ENCODE data around the gene CEBPG. TPM values are rescaled to one million over a fixed set of nuclear protein-coding genes. Genes with fewer than 3 reads are reported as not detected.

CEBPG gene
- total RNA-seq, 6 donors from 2014 or later: 11.5 to 44.7 (median 22.7) TPM

DNA sequence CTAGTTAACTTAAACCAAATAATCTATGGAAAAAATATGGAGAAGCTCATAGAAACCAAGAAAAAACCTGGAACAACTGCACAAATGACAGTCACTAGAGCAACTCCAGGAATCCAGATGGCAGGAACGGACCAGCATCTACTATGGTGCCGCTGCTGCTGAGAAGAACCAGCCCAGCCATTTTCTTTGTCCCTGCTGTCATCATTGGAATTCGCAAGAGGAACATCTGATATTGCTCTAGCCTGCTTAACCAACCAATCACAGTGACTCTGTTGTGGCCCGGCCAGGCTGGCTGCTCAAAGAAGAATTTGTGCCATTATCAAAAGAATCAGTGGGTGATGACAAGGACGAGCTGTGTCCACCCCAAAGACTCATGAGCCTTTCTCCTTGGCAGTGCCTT is 38.1 kb upstream of the CEBPG start:
- peaks cover 0 to 3% (median 0%) of the 10 kb centered on the region in 4 donors for H3K4me1 ChIP-seq
- TF ChIP-seq POLR2A (IDR thresholded peaks at IDR 0.05) (no peak), EP300 (IDR thresholded peaks at IDR 0.05) (no peak), POLR2AphosphoS5 (IDR thresholded peaks at IDR 0.05) (no peak), CTCF (IDR thresholded peaks at IDR 0.05) (no peak)
- DNase-seq: no peak
- WGBS, 2 donors: 81 to 85% methylated on average over 5 of the region's 5 CpGs
- H3K36me3 ChIP-seq: no peaks in the 10 kb centered on the region
- no peak for ATAC-seq (ENCODE audit: low FRiP score in 2 of 2)
- no peak overlapping the region for H3K4me3 ChIP-seq
- H3K9me3 ChIP-seq: no peaks in the 10 kb centered on the region
- no peaks in the 10 kb centered on the region for H3K27me3 ChIP-seq
- no peak overlapping the region for H3K27ac ChIP-seq

DNA sequence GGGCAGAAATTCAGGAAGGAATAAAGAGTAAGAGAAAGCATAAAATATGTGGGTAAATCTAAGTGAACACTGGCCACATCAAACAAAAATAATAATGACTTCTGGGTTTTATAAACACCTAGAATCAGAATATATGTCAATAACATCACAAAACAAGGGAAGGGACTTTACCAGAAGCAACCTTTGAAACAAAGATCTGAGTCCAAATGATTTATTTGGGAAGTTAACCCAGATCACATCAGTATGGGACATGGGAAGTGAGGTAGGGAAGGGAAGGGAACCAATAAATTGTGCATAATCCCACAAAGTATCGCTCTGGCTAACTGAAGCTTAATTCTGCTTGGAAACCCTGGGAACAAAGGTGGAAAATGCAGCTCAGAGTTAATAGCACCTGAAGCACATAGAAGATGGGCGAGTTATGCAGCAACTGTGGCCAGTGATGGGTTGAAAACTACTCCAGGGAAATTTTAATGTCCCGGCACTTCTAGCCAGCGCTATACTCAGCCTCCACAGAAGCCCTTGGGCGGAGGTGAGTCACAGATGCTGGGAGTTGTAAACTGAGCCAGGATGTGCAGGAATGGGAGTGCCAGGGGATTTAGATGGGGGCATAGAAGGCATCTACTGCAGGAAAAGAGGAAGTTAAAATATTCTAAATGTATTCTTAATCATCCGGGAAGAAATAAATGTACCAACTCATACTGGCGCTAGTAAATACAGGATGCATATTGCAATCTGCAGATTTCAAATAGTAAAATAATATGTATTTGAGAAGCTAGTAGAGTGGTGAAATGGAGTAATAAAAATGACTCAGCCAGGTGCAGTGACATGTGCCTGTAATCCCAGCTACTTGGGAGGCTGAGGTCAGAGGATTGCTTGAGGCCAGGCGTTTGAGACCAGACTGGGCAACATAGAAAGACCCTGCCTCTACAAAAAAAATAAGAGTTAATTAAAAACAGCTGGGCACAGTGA is 34.2 kb upstream of the CEBPG start:
- DNase-seq: no peak
- Histone ChIP-seq H3K36me3 (no peaks in the 10 kb centered on the region), H3K4me3 (no peak overlapping the region), H3K4me1 (peaks cover 0 to 4% (median 0%) of the 10 kb centered on the region in 4 donors), H3K27ac (no peak overlapping the region), H3K9me3 (no peaks in the 10 kb centered on the region), H3K27me3 (no peaks in the 10 kb centered on the region)
- 76 to 79% methylated on average over 8 of the region's 8 CpGs for WGBS, 2 donors
- TF ChIP-seq EP300 (IDR thresholded peaks at IDR 0.05): no peak
- no peak for TF ChIP-seq CTCF (IDR thresholded peaks at IDR 0.05)
- TF ChIP-seq POLR2AphosphoS5 (IDR thresholded peaks at IDR 0.05): no peak
- TF ChIP-seq POLR2A (IDR thresholded peaks at IDR 0.05): no peak
- ATAC-seq (ENCODE audit: low FRiP score in 2 of 2): no peak

- H3K27me3 ChIP-seq: no peaks in the 10 kb centered on the region
- H3K4me3 ChIP-seq: no peak overlapping the region
- no peak overlapping the region for H3K27ac ChIP-seq
- TF ChIP-seq CTCF (IDR thresholded peaks at IDR 0.05) (no peak), EP300 (IDR thresholded peaks at IDR 0.05) (no peak), POLR2AphosphoS5 (IDR thresholded peaks at IDR 0.05) (no peak), POLR2A (IDR thresholded peaks at IDR 0.05) (no peak)
- ATAC-seq (ENCODE audit: low FRiP score in 2 of 2) (no peak), DNase-seq (no peak)
- 61 to 69% methylated on average over 2 of the region's 2 CpGs for WGBS, 2 donors
- H3K36me3 ChIP-seq: no peaks in the 10 kb centered on the region
- peaks cover 0 to 4% (median 0%) of the 10 kb centered on the region in 4 donors for H3K4me1 ChIP-seq
- no peaks in the 10 kb centered on the region for H3K9me3 ChIP-seq
Measured at GRCh38 chr19:33340991-33341390, 32.5 kb upstream of the CEBPG start.

DNA sequence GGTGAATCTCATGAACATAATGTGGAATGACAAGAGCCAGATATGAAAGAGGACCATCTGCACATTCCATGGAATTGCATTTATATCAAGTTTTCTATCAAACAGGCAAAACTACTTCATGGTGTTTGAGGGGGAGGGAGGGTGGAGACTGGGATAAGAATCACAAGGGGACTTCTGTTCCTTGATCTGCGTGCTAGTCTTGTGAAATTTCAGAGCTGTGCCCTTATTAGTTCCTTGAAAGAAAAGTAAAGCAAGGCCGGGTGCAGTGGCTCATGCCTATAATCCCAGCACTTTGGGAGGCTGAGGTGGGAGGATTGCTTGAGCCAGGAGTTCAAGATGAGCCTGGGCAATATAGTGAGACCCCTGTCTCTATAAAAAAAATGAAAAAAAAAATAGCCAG is 30.2 kb upstream of the CEBPG start:
- Histone ChIP-seq H3K9me3 (no peaks in the 10 kb centered on the region), H3K4me3 (no peak overlapping the region), H3K4me1 (peaks cover 0 to 4% (median 0%) of the 10 kb centered on the region in 4 donors), H3K27me3 (no peaks in the 10 kb centered on the region), H3K36me3 (no peaks in the 10 kb centered on the region), H3K27ac (no peak overlapping the region)
- WGBS, 2 donors: 67 to 73% methylated on average over 2 of the region's 2 CpGs
- DNase-seq (no peak), ATAC-seq (ENCODE audit: low FRiP score in 2 of 2) (no peak)
- TF ChIP-seq POLR2AphosphoS5 (IDR thresholded peaks at IDR 0.05): no peak
- no peak for TF ChIP-seq POLR2A (IDR thresholded peaks at IDR 0.05)
- TF ChIP-seq CTCF (IDR thresholded peaks at IDR 0.05): no peak
- no peak for TF ChIP-seq EP300 (IDR thresholded peaks at IDR 0.05)
